ENCODE data around the gene NVL.

The NVL gene

GRCh38 chr1:224199679-224200078, 130.3 kb downstream of the NVL start:
- in situ Hi-C loops (cut with MboI; ENCODE audit: low sequenced_read_pairs): no loop called here

DNA sequence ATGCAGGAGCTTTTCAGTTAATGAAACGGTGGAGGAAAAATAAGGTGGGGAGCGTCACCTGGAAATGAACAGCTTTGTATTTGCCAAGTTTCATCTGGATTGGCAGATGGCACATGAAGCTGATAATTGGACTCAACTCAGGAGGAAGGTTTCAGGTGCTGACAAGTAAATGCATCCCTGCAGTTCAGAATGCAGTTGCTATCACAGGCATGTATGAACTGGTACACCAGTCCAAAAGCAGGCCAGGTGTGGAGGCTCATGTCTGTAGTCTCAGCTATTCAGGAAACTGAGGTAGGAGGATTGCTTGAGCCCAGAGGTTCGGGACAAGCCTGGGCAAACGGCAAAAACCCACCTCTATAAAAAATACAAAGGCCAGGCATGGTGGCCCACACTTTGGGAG, 131.4 kb downstream of the NVL start:
- in situ Hi-C loops (cut with MboI; ENCODE audit: low sequenced_read_pairs): no loop called here

DNA sequence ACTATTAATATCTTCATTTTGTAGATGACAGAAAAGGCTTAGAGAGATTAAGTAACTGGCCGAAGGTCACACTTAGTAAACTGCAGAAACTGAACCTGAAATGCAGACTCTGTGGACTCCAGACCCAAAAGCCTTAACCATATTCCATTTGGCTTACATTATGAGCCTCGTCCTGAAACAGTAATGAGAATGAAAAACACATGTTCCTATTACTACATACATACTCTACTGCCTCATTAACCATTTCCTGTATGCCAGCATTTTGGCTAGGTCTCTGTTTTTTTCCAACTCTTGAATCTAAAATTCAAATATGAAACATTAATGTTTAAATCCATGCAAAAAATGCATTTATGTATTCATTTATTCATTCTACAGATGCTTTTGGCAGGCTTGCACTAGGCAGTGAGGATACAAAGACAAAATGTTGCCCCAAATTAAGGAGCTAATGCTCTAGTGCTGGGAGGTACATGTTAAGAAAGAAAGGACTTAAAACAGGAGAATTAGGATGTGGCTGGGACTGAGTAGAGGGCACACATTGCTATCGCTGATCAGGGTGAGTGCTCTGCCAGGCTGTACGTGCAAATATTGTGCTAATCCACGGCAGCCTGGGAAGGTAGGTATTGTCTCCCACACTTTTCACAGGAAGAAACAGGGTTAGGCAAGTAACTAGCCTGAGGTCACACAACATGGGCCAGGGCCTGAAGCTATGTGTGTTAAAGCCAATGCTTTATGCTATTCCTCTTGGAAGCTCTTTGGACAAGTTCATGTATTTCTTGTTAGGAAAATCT, 133.0 kb downstream of the NVL start:
- in situ Hi-C loops (cut with MboI; ENCODE audit: low sequenced_read_pairs): no loop called here

DNA sequence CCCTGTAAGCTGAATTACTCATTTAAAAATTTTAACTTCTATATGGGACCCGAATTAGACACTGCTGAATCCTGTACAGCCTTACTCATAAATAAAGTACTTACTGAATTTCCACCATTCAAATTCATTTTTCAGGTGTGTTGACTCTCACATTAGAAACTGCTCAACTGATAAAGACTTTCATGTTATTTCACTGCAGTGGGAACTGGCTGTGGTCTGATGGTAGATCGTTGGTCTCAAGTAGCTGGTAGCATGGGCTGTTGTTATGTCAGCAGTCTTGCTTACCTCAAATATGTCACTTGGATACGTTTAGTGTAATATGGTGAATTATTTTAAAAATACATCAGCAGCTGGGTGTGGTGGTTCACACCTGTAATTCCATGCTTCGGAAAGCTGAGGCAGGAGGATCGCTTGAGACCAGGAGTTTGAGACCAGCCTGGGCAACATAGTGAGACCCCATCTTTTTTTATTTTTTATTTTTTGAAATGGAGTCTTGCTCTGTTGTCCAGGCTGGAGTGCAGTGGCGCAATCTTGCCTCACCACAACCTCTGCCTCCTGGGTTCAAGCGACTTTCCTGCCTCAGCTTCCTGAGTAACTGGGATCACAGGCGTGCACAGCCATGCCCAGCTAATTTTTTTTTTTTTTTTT, 136.5 kb downstream of the NVL start:
- in situ Hi-C loops (cut with MboI; ENCODE audit: low sequenced_read_pairs): no loop called here

- in situ Hi-C loops (cut with MboI; ENCODE audit: low sequenced_read_pairs): no loop called here
Measured at GRCh38 chr1:224192082-224192788, 137.7 kb downstream of the NVL start.

GRCh38 chr1:224189561-224189960, 140.4 kb downstream of the NVL start:
- in situ Hi-C loops (cut with MboI; ENCODE audit: low sequenced_read_pairs): no loop called here

DNA sequence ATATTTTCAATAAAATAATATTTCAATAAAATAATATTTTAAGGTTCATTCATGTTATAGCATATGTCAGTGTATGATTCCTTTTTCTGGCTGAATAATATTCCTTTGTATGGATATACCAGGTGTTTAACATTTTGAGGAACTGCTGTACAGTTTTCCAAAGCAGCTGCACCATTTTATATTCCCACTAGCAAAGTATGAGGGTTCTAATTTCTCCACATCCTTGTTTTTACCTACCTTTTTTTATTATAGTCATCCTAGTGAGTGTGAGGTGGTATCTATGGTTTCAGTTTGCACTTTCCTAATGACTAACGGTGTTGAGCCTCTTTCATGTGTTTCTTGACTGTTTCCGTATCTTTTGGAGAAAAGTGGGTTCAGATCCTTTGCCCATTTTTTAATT, 141.7 kb downstream of the NVL start:
- in situ Hi-C loops (cut with MboI; ENCODE audit: low sequenced_read_pairs): no loop called here

DNA sequence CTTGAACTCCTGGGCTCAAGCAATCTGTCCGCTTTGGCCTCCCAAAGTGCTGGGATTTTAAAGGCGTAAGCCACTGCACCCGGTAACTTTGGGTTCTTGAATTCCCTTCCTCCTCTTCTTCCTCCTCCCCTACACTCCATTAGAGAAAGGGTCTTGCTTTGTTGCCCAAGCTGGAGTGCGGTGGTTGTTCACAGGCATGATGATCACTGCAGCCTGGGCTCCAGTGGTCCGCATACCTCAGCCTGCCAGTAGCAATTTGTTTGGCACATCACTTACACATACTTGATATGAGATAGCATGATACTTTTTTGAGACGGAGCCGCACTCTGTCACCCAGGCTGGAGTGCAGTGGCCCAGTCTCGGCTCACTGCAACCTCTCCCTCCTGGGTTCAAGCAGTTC, 144.8 kb downstream of the NVL start:
- in situ Hi-C loops (cut with MboI; ENCODE audit: low sequenced_read_pairs): no loop called here

GRCh38 chr1:224183591-224184312, 146.2 kb downstream of the NVL start:
- in situ Hi-C loops (cut with MboI; ENCODE audit: low sequenced_read_pairs): no loop called here

GRCh38 chr1:224182866-224183590, 146.9 kb downstream of the NVL start, which contains the start of gene DEGS1:
DEGS1 (plus strand) TSS chr1:224183240; CDS start chr1:224183337, 97 bp downstream.
- in situ Hi-C loops (cut with MboI; ENCODE audit: low sequenced_read_pairs): no loop called here

- in situ Hi-C loops (cut with MboI; ENCODE audit: low sequenced_read_pairs): no loop called here
Measured at GRCh38 chr1:224182057-224182865, 147.7 kb downstream of the NVL start.

- in situ Hi-C loops (cut with MboI; ENCODE audit: low sequenced_read_pairs): no loop called here
Measured at GRCh38 chr1:224181453-224181810, 148.5 kb downstream of the NVL start.

DNA sequence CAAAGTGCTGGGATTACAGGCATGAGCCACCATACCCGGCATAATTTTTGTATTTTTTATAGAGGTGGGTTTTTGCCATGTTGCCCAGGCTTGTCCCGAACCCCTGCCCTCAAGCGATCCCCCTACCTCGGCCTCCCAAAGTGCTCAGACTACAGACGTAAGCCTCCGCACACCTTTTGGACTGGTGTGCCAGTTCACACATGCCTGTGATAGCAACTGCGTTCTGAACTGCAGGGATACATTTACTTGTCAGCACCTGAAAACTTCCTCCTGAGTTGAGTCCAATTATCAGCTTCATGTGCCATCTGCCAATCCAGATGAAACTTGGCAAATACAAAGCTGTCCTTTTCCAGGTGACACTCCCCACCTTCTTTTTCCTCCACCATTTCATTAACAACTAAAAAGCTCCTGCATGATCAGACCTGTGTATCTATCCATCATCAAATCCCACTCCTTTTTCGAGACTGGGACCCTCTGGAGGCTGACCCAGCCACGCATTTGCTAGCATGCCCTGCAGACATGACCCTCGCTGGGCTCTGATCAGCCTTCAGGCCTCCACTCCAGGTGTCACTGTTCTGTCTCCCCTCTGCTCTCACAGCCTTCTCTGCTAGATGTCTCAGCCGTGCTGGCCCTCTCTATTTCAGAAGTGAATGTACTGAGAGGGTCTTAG, 149.1 kb downstream of the NVL start:
- in situ Hi-C loops (cut with MboI; ENCODE audit: low sequenced_read_pairs): no loop called here

- in situ Hi-C loops (cut with MboI; ENCODE audit: low sequenced_read_pairs): no loop called here
Measured at GRCh38 chr1:224178894-224179293, 151.1 kb downstream of the NVL start.

- in situ Hi-C loops (cut with MboI; ENCODE audit: low sequenced_read_pairs): no loop called here
Measured at GRCh38 chr1:224177356-224177999, 152.5 kb downstream of the NVL start.
